Measurements from ENCODE around the gene LRMDA. TPM values are rescaled to one million over a fixed set of nuclear protein-coding genes. Genes with fewer than 3 reads are reported as not detected.

LRMDA gene
- total and polyA plus RNA-seq, 2 of the 13 experiments (the other 11 are each of a cell fraction or from before 2014, with no cell fraction given): 13.4 to 22.0 TPM

DNA sequence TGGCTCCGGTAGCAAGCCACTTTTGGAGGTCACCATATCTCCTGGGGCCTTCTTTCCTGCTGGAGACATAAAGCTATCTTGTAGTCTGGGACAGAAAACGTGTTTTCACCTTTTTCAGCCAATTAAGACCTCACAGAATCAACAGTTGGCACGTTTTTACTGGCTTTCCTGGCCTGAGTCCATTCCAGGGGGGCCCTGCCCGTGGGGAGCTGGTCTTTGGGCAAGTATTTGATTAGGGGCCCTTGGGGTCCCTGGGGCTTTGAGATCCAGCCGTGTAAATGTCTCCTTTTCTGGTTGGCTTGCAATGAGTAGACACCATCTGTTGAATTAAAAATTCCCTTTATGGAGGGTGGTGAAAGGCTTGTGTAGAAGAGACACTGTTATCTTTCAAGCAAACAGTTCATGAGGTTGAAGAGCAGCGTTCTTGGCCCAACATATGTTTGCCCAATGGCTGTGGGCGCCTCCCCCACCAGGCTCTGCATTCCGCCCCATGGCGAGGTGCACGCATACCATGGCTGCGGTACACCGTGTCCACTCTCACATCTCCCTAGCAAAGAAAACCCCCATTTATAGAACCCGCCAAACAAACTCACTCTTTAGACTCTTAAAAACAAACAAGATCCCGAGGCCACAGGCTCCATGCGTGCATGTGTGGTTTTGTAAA lies 593.2 kb downstream of the LRMDA start (continued):
- TF ChIP-seq, protein P1, sequence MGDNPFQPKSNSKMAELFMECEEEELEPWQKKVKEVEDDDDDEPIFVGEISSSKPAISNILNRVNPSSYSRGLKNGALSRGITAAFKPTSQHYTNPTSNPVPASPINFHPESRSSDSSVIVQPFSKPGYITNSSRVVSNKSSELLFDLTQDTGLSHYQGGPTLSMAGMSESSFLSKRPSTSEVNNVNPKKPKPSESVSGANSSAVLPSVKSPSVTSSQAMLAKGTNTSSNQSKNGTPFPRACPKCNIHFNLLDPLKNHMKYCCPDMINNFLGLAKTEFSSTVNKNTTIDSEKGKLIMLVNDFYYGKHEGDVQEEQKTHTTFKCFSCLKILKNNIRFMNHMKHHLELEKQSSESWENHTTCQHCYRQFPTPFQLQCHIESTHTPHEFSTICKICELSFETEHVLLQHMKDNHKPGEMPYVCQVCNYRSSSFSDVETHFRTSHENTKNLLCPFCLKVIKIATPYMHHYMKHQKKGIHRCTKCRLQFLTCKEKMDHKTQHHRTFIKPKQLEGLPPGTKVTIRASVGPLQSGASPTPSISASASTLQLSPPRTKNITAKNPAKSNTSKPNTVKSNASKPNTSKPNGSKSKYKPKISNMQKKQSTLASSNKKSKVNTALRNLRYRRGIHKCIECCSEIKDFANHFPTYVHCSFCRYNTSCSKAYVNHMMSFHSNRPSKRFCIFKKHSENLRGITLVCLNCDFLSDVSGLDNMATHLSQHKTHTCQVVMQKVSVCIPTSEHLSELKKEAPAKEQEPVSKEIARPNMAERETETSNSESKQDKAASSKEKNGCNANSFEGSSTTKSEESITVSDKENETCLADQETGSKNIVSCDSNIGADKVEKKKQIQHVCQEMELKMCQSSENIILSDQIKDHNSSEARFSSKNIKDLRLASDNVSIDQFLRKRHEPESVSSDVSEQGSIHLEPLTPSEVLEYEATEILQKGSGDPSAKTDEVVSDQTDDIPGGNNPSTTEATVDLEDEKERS (CRISPR knock-in tag; IDR thresholded peaks at IDR 0.05): peak; percentile 62; the same call in 1 of the 2 replicates
- TF ChIP-seq ZNF230 (CRISPR knock-in tag; IDR thresholded peaks at IDR 0.05) (no peak), MAFK (conservative IDR thresholded peaks at IDR 0.05 in 1 of 2, IDR thresholded peaks at IDR 0.05 in 1 of 2; ENCODE audit: low read length in 2 of 2) (no peak), HOXA7 (CRISPR knock-in tag; IDR thresholded peaks at IDR 0.05) (no peak), STAT5B (CRISPR knock-in tag; IDR thresholded peaks at IDR 0.05) (0 out of 2 replicates have a peak, but pooled peaks have one; percentile 36), CHD2 (IDR thresholded peaks at IDR 0.05; ENCODE audit: low read depth, low read length) (no peak), MAFG (CRISPR knock-in tag; IDR thresholded peaks at IDR 0.05) (no peak), XRCC5 (optimal IDR thresholded peaks at IDR 0.05; ENCODE audit: low read length) (peak; percentile 54), LCORL (IDR thresholded peaks at IDR 0.05) (no peak; the same call in 1 of the 2 replicates), LCORL (CRISPR knock-in tag; IDR thresholded peaks at IDR 0.05) (peak; percentile 97)
- TF ChIP-seq, protein P2, sequence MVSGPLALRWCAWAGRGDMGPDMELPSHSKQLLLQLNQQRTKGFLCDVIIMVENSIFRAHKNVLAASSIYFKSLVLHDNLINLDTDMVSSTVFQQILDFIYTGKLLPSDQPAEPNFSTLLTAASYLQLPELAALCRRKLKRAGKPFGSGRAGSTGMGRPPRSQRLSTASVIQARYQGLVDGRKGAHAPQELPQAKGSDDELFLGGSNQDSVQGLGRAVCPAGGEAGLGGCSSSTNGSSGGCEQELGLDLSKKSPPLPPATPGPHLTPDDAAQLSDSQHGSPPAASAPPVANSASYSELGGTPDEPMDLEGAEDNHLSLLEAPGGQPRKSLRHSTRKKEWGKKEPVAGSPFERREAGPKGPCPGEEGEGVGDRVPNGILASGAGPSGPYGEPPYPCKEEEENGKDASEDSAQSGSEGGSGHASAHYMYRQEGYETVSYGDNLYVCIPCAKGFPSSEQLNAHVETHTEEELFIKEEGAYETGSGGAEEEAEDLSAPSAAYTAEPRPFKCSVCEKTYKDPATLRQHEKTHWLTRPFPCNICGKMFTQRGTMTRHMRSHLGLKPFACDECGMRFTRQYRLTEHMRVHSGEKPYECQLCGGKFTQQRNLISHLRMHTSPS (CRISPR knock-in tag; IDR thresholded peaks at IDR 0.05; ENCODE audit: low read depth): peak; percentile 84; the same call in 1 of the 2 replicates
- TF ChIP-seq, protein P3, sequence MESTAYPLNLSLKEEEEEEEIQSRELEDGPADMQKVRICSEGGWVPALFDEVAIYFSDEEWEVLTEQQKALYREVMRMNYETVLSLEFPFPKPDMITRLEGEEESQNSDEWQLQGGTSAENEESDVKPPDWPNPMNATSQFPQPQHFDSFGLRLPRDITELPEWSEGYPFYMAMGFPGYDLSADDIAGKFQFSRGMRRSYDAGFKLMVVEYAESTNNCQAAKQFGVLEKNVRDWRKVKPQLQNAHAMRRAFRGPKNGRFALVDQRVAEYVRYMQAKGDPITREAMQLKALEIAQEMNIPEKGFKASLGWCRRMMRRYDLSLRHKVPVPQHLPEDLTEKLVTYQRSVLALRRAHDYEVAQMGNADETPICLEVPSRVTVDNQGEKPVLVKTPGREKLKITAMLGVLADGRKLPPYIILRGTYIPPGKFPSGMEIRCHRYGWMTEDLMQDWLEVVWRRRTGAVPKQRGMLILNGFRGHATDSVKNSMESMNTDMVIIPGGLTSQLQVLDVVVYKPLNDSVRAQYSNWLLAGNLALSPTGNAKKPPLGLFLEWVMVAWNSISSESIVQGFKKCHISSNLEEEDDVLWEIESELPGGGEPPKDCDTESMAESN (CRISPR knock-in tag; conservative IDR thresholded peaks at IDR 0.05): peak; percentile 52; the same call in 1 of the 2 replicates
- TF ChIP-seq, protein P4, sequence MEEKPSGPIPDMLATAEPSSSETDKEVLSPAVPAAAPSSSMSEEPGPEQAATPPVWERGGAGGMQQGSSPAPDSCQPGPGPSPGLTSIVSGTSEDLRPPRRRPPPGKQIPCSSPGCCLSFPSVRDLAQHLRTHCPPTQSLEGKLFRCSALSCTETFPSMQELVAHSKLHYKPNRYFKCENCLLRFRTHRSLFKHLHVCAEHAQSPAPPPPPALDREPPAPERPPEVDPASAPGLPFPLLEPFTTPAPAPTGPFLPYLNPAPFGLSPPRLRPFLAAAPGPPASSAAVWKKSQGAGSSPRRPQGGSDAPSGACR (CRISPR knock-in tag; IDR thresholded peaks at IDR 0.05): peak; percentile 81
- TF ChIP-seq, protein P5, sequence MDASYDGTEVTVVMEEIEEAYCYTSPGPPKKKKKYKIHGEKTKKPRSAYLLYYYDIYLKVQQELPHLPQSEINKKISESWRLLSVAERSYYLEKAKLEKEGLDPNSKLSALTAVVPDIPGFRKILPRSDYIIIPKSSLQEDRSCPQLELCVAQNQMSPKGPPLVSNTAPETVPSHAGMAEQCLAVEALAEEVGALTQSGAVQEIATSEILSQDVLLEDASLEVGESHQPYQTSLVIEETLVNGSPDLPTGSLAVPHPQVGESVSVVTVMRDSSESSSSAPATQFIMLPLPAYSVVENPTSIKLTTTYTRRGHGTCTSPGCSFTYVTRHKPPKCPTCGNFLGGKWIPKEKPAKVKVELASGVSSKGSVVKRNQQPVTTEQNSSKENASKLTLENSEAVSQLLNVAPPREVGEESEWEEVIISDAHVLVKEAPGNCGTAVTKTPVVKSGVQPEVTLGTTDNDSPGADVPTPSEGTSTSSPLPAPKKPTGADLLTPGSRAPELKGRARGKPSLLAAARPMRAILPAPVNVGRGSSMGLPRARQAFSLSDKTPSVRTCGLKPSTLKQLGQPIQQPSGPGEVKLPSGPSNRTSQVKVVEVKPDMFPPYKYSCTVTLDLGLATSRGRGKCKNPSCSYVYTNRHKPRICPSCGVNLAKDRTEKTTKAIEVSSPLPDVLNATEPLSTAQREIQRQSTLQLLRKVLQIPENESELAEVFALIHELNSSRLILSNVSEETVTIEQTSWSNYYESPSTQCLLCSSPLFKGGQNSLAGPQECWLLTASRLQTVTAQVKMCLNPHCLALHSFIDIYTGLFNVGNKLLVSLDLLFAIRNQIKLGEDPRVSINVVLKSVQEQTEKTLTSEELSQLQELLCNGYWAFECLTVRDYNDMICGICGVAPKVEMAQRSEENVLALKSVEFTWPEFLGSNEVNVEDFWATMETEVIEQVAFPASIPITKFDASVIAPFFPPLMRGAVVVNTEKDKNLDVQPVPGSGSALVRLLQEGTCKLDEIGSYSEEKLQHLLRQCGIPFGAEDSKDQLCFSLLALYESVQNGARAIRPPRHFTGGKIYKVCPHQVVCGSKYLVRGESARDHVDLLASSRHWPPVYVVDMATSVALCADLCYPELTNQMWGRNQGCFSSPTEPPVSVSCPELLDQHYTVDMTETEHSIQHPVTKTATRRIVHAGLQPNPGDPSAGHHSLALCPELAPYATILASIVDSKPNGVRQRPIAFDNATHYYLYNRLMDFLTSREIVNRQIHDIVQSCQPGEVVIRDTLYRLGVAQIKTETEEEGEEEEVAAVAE (CRISPR knock-in tag; IDR thresholded peaks at IDR 0.05; ENCODE audit: borderline replicate concordance): no peak

Data from HepG2 (cell line).